Suprapubic skin (tissue), 4 donors: ENCODE measurements around the gene TSEN54. TPM values are rescaled to one million over a fixed set of nuclear protein-coding genes. Genes with fewer than 3 reads are reported as not detected.

Experiments used
- DNase-seq, 2 donors: peaks; one replicate each; pipeline ENCODE4 v3.0.0-alpha.2; 2019; ENCODE audit warnings: low spot score in 2 of 2
- H3K27ac ChIP-seq: fragments of 200-600 bp; sonication (generic); one replicate; pipeline ENCODE4 v1.5.1; 2019
- H3K27me3 ChIP-seq: fragments of 200-600 bp; sonication (generic); one replicate; pipeline ENCODE4 v1.5.1; 2019
- H3K36me3 ChIP-seq: fragments of 200-600 bp; sonication (generic); one replicate; pipeline ENCODE4 v1.5.1; 2019
- H3K4me1 ChIP-seq: fragments of 200-600 bp; sonication (generic); one replicate; pipeline ENCODE4 v1.5.1; 2019
- H3K4me3 ChIP-seq: fragments of 200-600 bp; sonication (generic); one replicate; pipeline ENCODE4 v1.5.1; 2019; ENCODE audit warnings: mild to moderate bottlenecking
- H3K9me3 ChIP-seq: fragments of 200-600 bp; sonication (generic); one replicate; pipeline ENCODE4 v1.5.1; 2019
- CTCF ChIP-seq, 2 donors: fragments of 200-600 bp in 1 of 2; fragments of 450-650 bp in 1 of 2; sonication (generic) in 1 of 2; IDR thresholded peaks; one replicate each; pipeline ENCODE4 v1.5.1; 2016 to 2019; ENCODE audit warnings: antibody characterized with exemption in 2 of 2, mild to moderate bottlenecking in 1 of 2, moderate library complexity in 1 of 2
- EP300 ChIP-seq: sonication (generic); formaldehyde crosslinking; IDR thresholded peaks from one replicate; pipeline ENCODE4 v1.6.1; 2017; ENCODE audit warnings: antibody characterized with exemption
- POLR2A ChIP-seq, 2 donors: fragments of 450-650 bp; IDR thresholded peaks; one replicate each; pipeline ENCODE4 v1.6.1; 2017; ENCODE audit warnings: antibody characterized with exemption in 2 of 2, mild to moderate bottlenecking in 2 of 2, moderate library complexity in 2 of 2
- POLR2AphosphoS5 ChIP-seq, 3 donors: sonication (generic); formaldehyde crosslinking; IDR thresholded peaks; one replicate each; pipeline ENCODE4 v1.6.1; 2017; ENCODE audit warnings: antibody characterized with exemption in 3 of 3
- WGBS: methylation state at CpG from one replicate; pipeline ENCODE4 v1.1.5; 2018; 5-methylcytosine and 5-hydroxymethylcytosine counted together
- total RNA-seq, 4 donors: library from RNA; depleted of rRNA; stranded (reverse); fragments of >200 nt; gene quantifications; one replicate each; pipeline ENCODE4 v1.1.0, GENCODE V29; 2016

Gene TSEN54
- total RNA-seq, 4 donors from 2014 or later, result 53.9 to 73.5 (median 62.9) TPM

GRCh38 chr17:75521290-75521689 lies 5.0 kb downstream of the TSEN54 start:
- H3K27me3 ChIP-seq, result no peaks in the 10 kb centered on the region
- H3K4me3 ChIP-seq, result no peak overlapping the region
- no peak overlapping the region for H3K27ac ChIP-seq
- H3K36me3 ChIP-seq, result peaks cover 20% of the 10 kb centered on the region
- H3K4me1 ChIP-seq, result peaks cover 34% of the 10 kb centered on the region
- WGBS, result 88% methylated on average over 6 of the region's 8 CpGs
- H3K9me3 ChIP-seq, result no peaks in the 10 kb centered on the region
- DNase-seq, result peak in 1 of 2 donors; percentile 55
- no peak for TF ChIP-seq EP300
- no peak for TF ChIP-seq POLR2A (IDR thresholded peaks at IDR 0.05)
- TF ChIP-seq POLR2AphosphoS5 (IDR thresholded peaks at IDR 0.05), result no peak
- no peak for TF ChIP-seq CTCF (IDR thresholded peaks at IDR 0.05)

GRCh38 chr17:75521951-75522727 lies 5.8 kb downstream of the TSEN54 start:
- Histone ChIP-seq H3K4me1 (peaks cover 34% of the 10 kb centered on the region), H3K27me3 (no peaks in the 10 kb centered on the region), H3K9me3 (no peaks in the 10 kb centered on the region), H3K36me3 (peaks cover 20% of the 10 kb centered on the region), H3K4me3 (no peak overlapping the region), H3K27ac (no peak overlapping the region)
- 90% methylated on average over 31 of the region's 33 CpGs for WGBS
- DNase-seq, result no peak
- no peak for TF ChIP-seq CTCF (IDR thresholded peaks at IDR 0.05)
- TF ChIP-seq EP300, result no peak
- TF ChIP-seq POLR2A (IDR thresholded peaks at IDR 0.05), result no peak
- TF ChIP-seq POLR2AphosphoS5 (IDR thresholded peaks at IDR 0.05), result no peak

- Histone ChIP-seq H3K27me3 (no peaks in the 10 kb centered on the region), H3K4me1 (peaks cover 24% of the 10 kb centered on the region), H3K36me3 (peaks cover 20% of the 10 kb centered on the region), H3K27ac (no peak overlapping the region), H3K9me3 (no peaks in the 10 kb centered on the region), H3K4me3 (no peak overlapping the region)
- no peak for TF ChIP-seq CTCF (IDR thresholded peaks at IDR 0.05)
- no peak for TF ChIP-seq POLR2AphosphoS5 (IDR thresholded peaks at IDR 0.05)
- no peak for TF ChIP-seq EP300
- TF ChIP-seq POLR2A (IDR thresholded peaks at IDR 0.05), result no peak
- DNase-seq, result no peak
- 91% methylated on average over 7 of the region's 7 CpGs for whole genome bisulfite sequencing
These were observed 7.3 kb downstream of the TSEN54 start for GRCh38 chr17:75523647-75524046.

- peak overlapping the region; percentile 63 for H3K4me3 ChIP-seq
- H3K27me3 ChIP-seq, result no peaks in the 10 kb centered on the region
- H3K4me1 ChIP-seq, result peaks cover 24% of the 10 kb centered on the region
- H3K27ac ChIP-seq, result peak overlapping the region; percentile 84
- TF ChIP-seq CTCF (IDR thresholded peaks at IDR 0.05) (no peak), POLR2A (IDR thresholded peaks at IDR 0.05) (no peak), POLR2AphosphoS5 (IDR thresholded peaks at IDR 0.05) (no peak), EP300 (no peak)
- DNase-seq, result no peak
- no peaks in the 10 kb centered on the region for H3K9me3 ChIP-seq
- peaks cover 16% of the 10 kb centered on the region for H3K36me3 ChIP-seq
- 15% methylated on average over 21 of the region's 24 CpGs for WGBS
These were observed 8.1 kb downstream of the TSEN54 start for GRCh38 chr17:75524269-75524969.
